ENCODE measurements around the gene LRRC71.
A peak's percentile ranks its signal among the peaks of the same experiment; 100 is the strongest.

The LRRC71 gene

GRCh38 chr1:156910309-156910782 is 10.1 kb upstream of the LRRC71 start (continued):
- peak; percentile 87 for TF ChIP-seq PATZ1 (tag by site-specific recombination; IDR thresholded peaks at IDR 0.05)
- no peak for TF ChIP-seq SALL2 (tag by site-specific recombination; IDR thresholded peaks at IDR 0.05; ENCODE audit: borderline replicate concordance)
- no peak for TF ChIP-seq ZNF514 (tag by site-specific recombination; IDR thresholded peaks at IDR 0.05)
- TF ChIP-seq ZNF621 (tag by site-specific recombination; IDR thresholded peaks at IDR 0.05): no peak
- no peak for TF ChIP-seq ZNF248 (tag by site-specific recombination; IDR thresholded peaks at IDR 0.05)
- TF ChIP-seq ZNF658 (tag by site-specific recombination; IDR thresholded peaks at IDR 0.05): no peak
- TF ChIP-seq, protein P1, sequence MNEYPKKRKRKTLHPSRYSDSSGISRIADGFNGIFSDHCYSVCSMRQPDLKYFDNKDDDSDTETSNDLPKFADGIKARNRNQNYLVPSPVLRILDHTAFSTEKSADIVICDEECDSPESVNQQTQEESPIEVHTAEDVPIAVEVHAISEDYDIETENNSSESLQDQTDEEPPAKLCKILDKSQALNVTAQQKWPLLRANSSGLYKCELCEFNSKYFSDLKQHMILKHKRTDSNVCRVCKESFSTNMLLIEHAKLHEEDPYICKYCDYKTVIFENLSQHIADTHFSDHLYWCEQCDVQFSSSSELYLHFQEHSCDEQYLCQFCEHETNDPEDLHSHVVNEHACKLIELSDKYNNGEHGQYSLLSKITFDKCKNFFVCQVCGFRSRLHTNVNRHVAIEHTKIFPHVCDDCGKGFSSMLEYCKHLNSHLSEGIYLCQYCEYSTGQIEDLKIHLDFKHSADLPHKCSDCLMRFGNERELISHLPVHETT (tag by site-specific recombination; IDR thresholded peaks at IDR 0.05): no peak
- peak; percentile 53; the same call in 1 of the 2 replicates for TF ChIP-seq ZNF600 (tag by site-specific recombination; IDR thresholded peaks at IDR 0.05)
- TF ChIP-seq ZNF416 (tag by site-specific recombination; IDR thresholded peaks at IDR 0.05): no peak
- no peak for TF ChIP-seq SP3 (tag by site-specific recombination; IDR thresholded peaks at IDR 0.05)
- no peak for TF ChIP-seq ZNF626 (tag by site-specific recombination; IDR thresholded peaks at IDR 0.05)
- TF ChIP-seq ZBTB17 (tag by site-specific recombination; IDR thresholded peaks at IDR 0.05): 0 out of 2 replicates have a peak, but pooled peaks have one; percentile 24
- TF ChIP-seq KLF8 (tag by site-specific recombination; IDR thresholded peaks at IDR 0.05): peak; percentile 74
- TF ChIP-seq ZNF138 (tag by site-specific recombination; IDR thresholded peaks at IDR 0.05; ENCODE audit: borderline replicate concordance): no peak
- no peak for TF ChIP-seq ZNF23 (tag by site-specific recombination; IDR thresholded peaks at IDR 0.05; ENCODE audit: borderline replicate concordance)
- no peak for TF ChIP-seq ZNF354C (tag by site-specific recombination; IDR thresholded peaks at IDR 0.05; ENCODE audit: borderline replicate concordance, low read depth)
- TF ChIP-seq PRDM10 (tag by site-specific recombination; IDR thresholded peaks at IDR 0.05): peak; percentile 41
- TF ChIP-seq ZBTB8A (tag by site-specific recombination; IDR thresholded peaks at IDR 0.05): 0 out of 2 replicates have a peak, but pooled peaks have one; percentile 25
- TF ChIP-seq ZNF629 (tag by site-specific recombination; IDR thresholded peaks at IDR 0.05): peak; percentile 29; the same call in 1 of the 2 replicates
- TF ChIP-seq, protein P2, sequence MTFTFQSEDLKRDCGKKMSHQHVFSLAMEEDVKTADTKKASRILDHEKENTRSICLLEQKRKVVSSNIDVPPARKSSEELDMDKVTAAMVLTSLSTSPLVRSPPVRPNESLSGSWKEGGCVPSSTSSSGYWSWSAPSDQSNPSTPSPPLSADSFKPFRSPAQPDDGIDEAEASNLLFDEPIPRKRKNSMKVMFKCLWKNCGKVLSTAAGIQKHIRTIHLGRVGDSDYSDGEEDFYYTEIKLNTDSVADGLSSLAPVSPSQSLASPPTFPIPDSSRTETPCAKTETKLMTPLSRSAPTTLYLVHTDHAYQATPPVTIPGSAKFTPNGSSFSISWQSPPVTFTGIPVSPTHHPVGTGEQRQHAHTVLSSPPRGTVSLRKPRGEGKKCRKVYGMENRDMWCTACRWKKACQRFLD (tag by site-specific recombination; IDR thresholded peaks at IDR 0.05): no peak
- 0 out of 2 replicates have a peak, but pooled peaks have one; percentile 20 for TF ChIP-seq KLF1 (tag by site-specific recombination; IDR thresholded peaks at IDR 0.05)
- 0 out of 2 replicates have a peak, but pooled peaks have one; percentile 44 for TF ChIP-seq SP7 (tag by site-specific recombination; IDR thresholded peaks at IDR 0.05)
- TF ChIP-seq, protein P3, sequence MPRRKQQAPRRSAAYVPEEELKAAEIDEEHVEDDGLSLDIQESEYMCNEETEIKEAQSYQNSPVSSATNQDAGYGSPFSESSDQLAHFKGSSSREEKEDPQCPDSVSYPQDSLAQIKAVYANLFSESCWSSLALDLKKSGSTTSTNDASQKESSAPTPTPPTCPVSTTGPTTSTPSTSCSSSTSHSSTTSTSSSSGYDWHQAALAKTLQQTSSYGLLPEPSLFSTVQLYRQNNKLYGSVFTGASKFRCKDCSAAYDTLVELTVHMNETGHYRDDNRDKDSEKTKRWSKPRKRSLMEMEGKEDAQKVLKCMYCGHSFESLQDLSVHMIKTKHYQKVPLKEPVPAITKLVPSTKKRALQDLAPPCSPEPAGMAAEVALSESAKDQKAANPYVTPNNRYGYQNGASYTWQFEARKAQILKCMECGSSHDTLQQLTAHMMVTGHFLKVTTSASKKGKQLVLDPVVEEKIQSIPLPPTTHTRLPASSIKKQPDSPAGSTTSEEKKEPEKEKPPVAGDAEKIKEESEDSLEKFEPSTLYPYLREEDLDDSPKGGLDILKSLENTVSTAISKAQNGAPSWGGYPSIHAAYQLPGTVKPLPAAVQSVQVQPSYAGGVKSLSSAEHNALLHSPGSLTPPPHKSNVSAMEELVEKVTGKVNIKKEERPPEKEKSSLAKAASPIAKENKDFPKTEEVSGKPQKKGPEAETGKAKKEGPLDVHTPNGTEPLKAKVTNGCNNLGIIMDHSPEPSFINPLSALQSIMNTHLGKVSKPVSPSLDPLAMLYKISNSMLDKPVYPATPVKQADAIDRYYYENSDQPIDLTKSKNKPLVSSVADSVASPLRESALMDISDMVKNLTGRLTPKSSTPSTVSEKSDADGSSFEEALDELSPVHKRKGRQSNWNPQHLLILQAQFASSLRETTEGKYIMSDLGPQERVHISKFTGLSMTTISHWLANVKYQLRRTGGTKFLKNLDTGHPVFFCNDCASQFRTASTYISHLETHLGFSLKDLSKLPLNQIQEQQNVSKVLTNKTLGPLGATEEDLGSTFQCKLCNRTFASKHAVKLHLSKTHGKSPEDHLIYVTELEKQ (tag by site-specific recombination; IDR thresholded peaks at IDR 0.05; ENCODE audit: borderline replicate concordance): no peak
- no peak for TF ChIP-seq ZFP3 (tag by site-specific recombination; IDR thresholded peaks at IDR 0.05; ENCODE audit: low read depth)
- 0 out of 2 replicates have a peak, but pooled peaks have one; percentile 52 for TF ChIP-seq KLF16 (tag by site-specific recombination; IDR thresholded peaks at IDR 0.05)
- peak; percentile 87 for TF ChIP-seq ZFHX2 (tag by site-specific recombination; conservative IDR thresholded peaks at IDR 0.05)
- TF ChIP-seq YY2 (tag by site-specific recombination; IDR thresholded peaks at IDR 0.05): no peak
